PC-3 (cell line): ENCODE results near the gene TMEM11.

ENCODE experiments used
- EZH2 ChIP-seq: fragments of 300-600 bp; sonication (generic); IDR thresholded peaks from one replicate; pipeline ENCODE4 v1.6.1; 2017; ENCODE audit warnings: antibody characterized with exemption, mild to moderate bottlenecking, low read length; ENCODE audit not compliant: unreplicated experiment
- EZH2phosphoT487 ChIP-seq: fragments of 300-600 bp; sonication (generic); IDR thresholded peaks from 2 replicates; pipeline ENCODE4 v1.6.1; 2018; ENCODE audit warnings: mild to moderate bottlenecking, antibody characterized with exemption, low read length, borderline replicate concordance
- TF ChIP-seq, protein P1 (sequence below): fragments of 300-600 bp; sonication (generic); conservative IDR thresholded peaks from 2 replicates; pipeline ENCODE4 v1.5.1; 2017; ENCODE audit warnings: antibody characterized with exemption, low read depth, mild to moderate bottlenecking, low read length

DNA sequence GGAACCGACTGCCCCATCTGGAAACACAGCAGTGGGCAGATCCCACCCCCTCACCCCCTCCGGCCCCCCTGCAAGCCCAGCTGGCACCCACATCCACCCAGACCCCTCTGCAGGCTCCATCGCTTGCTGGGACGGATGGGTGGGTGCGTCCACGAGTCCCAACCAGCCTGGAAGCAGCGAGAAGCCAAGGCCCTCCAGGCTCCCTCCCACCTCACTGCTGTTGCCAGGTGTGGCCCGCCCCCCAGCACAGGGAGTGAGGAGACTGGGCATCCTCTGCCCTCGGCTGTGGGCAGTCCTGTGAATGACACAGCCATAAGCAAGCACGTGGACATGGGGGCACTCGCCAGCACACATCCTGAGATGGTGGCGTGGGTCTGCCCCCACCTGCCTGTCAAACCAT lies 11.4 kb downstream of the TMEM11 start:
- TF ChIP-seq, protein P1, sequence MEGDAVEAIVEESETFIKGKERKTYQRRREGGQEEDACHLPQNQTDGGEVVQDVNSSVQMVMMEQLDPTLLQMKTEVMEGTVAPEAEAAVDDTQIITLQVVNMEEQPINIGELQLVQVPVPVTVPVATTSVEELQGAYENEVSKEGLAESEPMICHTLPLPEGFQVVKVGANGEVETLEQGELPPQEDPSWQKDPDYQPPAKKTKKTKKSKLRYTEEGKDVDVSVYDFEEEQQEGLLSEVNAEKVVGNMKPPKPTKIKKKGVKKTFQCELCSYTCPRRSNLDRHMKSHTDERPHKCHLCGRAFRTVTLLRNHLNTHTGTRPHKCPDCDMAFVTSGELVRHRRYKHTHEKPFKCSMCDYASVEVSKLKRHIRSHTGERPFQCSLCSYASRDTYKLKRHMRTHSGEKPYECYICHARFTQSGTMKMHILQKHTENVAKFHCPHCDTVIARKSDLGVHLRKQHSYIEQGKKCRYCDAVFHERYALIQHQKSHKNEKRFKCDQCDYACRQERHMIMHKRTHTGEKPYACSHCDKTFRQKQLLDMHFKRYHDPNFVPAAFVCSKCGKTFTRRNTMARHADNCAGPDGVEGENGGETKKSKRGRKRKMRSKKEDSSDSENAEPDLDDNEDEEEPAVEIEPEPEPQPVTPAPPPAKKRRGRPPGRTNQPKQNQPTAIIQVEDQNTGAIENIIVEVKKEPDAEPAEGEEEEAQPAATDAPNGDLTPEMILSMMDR, result no peak
- TF ChIP-seq EZH2, result no peak
- no peak for TF ChIP-seq EZH2phosphoT487
